Lower leg skin (tissue), 3 donors: ENCODE results near the gene CACNA1I.

Experiments
- POLR2A ChIP-seq, 2 donors: fragments of 450-650 bp; IDR thresholded peaks; one replicate each; pipeline ENCODE4 v1.6.1; 2016 to 2017; ENCODE audit warnings: antibody characterized with exemption in 2 of 2, mild to moderate bottlenecking in 1 of 2, moderate library complexity in 1 of 2
- TF ChIP-seq, protein P1 (sequence below), 3 donors: fragments of 450-650 bp; IDR thresholded peaks; one replicate each; pipeline ENCODE4 v1.5.1; 2016; ENCODE audit warnings: antibody characterized with exemption in 3 of 3, mild to moderate bottlenecking in 3 of 3, moderate library complexity in 2 of 3

DNA sequence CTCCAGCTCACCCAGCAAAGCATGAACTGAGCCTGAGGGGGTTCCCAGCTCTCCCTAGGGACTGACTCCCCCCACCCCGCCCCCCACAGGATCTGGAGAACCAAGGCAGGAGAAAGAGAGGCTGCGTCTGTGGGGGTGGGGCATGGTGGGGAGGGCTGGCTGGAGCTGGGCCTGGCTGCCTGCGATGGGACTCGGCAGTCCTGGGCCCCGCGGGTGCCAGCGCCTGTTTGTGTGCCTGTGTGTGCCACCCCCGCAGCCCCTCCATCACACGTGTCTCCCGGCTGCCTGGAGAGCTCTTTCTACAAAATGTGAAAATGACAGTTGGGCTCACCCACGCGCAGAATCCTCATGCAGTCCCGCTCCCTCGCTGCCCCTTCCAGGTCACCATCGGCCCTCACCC lies 46.8 kb downstream of the CACNA1I start:
- no peak for TF ChIP-seq POLR2A (IDR thresholded peaks at IDR 0.05)
- TF ChIP-seq, protein P1, sequence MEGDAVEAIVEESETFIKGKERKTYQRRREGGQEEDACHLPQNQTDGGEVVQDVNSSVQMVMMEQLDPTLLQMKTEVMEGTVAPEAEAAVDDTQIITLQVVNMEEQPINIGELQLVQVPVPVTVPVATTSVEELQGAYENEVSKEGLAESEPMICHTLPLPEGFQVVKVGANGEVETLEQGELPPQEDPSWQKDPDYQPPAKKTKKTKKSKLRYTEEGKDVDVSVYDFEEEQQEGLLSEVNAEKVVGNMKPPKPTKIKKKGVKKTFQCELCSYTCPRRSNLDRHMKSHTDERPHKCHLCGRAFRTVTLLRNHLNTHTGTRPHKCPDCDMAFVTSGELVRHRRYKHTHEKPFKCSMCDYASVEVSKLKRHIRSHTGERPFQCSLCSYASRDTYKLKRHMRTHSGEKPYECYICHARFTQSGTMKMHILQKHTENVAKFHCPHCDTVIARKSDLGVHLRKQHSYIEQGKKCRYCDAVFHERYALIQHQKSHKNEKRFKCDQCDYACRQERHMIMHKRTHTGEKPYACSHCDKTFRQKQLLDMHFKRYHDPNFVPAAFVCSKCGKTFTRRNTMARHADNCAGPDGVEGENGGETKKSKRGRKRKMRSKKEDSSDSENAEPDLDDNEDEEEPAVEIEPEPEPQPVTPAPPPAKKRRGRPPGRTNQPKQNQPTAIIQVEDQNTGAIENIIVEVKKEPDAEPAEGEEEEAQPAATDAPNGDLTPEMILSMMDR (IDR thresholded peaks at IDR 0.05): no peak
